Gastroesophageal sphincter (tissue), 3 donors: Measurements from ENCODE around the gene RPL35.
A peak's percentile ranks its signal among the peaks of the same experiment; 100 is the strongest.

ENCODE experiments used
- POLR2A ChIP-seq, 2 donors: fragments of 450-650 bp; IDR thresholded peaks; one replicate each; pipeline ENCODE4 v1.6.1; 2017; ENCODE audit warnings: antibody characterized with exemption in 2 of 2, mild to moderate bottlenecking in 2 of 2, moderate library complexity in 1 of 2
- POLR2AphosphoS5 ChIP-seq: sonication (generic); formaldehyde crosslinking; IDR thresholded peaks from one replicate; pipeline ENCODE4 v1.6.1; 2017; ENCODE audit warnings: antibody characterized with exemption
- TF ChIP-seq, protein P1 (sequence below), 4 experiments: fragments of 200-600 bp in 2 of 4; fragments of 450-650 bp in 2 of 4; sonication (generic) in 1 of 4; IDR thresholded peaks; one replicate each; pipeline ENCODE4 v1.5.1; 2017 to 2019; ENCODE audit warnings: antibody characterized with exemption in 4 of 4, mild to moderate bottlenecking in 2 of 4, moderate library complexity in 2 of 4

DNA sequence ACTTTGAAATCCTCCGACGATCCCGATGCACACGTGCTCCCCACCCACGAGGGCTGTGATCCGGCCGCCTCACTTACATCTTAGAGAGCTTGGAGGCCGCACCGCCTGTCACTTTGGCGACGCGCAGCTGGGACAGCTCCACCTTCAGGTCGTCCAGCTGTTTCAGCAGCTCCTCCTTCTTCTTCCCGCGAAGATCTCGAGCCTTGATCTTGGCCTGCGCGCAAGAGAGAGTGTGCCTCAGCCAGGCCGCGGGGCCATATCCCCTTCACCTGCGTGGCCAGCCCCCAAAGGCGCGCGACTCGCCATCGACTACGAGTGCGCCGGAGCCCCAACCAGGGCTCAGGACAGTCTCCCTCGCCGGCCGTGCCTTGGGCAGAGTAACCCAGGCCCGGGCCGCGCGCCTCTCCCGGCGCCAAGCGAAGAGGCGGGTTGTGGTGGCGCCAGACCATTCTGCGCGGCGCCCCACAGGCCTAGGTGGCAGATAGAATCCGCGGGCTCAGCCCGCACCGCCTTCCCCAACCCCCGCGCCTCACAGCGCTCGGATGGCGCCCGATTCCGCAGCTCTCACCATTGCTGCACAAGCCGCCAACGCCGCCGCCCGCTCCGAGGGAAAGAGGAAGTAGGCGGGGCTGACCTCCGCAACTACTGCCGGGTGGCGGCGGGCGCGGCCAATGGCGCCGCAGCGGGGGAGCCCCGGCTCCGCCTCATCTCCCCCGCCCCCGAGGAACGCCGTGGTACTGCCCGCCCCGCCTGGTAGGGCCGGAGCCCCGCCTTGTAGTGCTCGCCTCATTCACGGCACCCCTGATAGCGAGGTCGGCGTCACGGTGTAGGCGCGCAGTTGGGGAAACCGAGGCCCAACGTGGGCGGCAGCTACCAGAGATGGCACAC is at the start of gene RPL35, which contains the start of gene ARPC5L:
- TF ChIP-seq, protein P1, sequence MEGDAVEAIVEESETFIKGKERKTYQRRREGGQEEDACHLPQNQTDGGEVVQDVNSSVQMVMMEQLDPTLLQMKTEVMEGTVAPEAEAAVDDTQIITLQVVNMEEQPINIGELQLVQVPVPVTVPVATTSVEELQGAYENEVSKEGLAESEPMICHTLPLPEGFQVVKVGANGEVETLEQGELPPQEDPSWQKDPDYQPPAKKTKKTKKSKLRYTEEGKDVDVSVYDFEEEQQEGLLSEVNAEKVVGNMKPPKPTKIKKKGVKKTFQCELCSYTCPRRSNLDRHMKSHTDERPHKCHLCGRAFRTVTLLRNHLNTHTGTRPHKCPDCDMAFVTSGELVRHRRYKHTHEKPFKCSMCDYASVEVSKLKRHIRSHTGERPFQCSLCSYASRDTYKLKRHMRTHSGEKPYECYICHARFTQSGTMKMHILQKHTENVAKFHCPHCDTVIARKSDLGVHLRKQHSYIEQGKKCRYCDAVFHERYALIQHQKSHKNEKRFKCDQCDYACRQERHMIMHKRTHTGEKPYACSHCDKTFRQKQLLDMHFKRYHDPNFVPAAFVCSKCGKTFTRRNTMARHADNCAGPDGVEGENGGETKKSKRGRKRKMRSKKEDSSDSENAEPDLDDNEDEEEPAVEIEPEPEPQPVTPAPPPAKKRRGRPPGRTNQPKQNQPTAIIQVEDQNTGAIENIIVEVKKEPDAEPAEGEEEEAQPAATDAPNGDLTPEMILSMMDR (IDR thresholded peaks at IDR 0.05): peak in 3 of 4 experiments; percentile 3 to 36 (median 36)
- TF ChIP-seq POLR2AphosphoS5 (peak; percentile 93), POLR2A (IDR thresholded peaks at IDR 0.05) (peak; percentile 80 to 86)
